ENCODE data around the gene SSC4D. TPM values are rescaled to one million over a fixed set of nuclear protein-coding genes. Genes with fewer than 3 reads are reported as not detected.
"Not testable (repeated sequence)": the region's sequence is repeated elsewhere in the genome, so short reads cannot be mapped to it uniquely, and the experiment has no call there.

The SSC4D gene
- total RNA-seq, 1 experiment from 2014 or later, result not detected

GRCh38 chr7:76425558-76425957, 16.1 kb upstream of the SSC4D start:
- DNase-seq, H3K4me3 ChIP-seq, H3K9me3 ChIP-seq, H3K36me3 ChIP-seq, H3K27me3 ChIP-seq: not testable (repeated sequence)

GRCh38 chr7:76425156-76425555, 15.7 kb upstream of the SSC4D start:
- H3K9me3 ChIP-seq, result no peaks in the 10 kb centered on the region
- no peaks in the 10 kb centered on the region for H3K36me3 ChIP-seq
- H3K27me3 ChIP-seq, result no peaks in the 10 kb centered on the region
- no peak for DNase-seq
- no peak overlapping the region for H3K4me3 ChIP-seq

DNA sequence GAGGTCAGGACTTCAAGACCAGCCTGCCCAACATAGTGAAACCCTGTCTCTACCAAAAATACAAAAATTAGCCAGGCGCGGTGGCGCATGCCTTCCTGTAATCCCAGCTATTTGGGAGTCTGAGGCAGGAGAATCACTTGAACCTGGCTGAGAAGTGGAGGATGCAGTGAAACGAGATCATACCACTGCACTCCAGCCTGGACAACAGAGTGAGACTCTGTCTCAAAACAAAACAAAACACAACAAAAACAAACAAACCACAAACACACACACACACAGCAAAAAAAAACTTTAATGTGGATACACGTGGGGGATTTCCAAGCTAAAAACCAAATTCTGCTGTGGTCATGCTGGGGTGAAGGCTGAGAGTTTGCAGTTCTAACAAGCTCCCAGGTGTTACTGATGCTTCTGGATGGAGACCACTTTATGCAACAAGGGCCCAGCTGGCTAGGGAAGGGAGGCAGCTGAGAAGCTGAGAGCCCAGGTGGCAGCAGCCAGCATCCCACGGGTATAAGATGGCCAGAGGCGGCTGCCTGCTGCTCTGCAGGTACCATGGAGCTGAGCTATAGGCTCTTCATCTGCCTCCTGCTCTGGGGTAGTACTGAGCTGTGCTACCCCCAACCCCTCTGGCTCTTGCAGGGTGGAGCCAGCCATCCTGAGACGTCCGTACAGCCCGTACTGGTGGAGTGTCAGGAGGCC, 15.1 kb upstream of the SSC4D start, which contains the start of gene ZP3:
TSS of gene ZP3 (plus strand) at position 538 of the 699 bp plus-strand sequence. CDS start at position 553, 15 bp downstream.
- no peak within 1 kb of the TSS for H3K4me3 ChIP-seq
- no peaks in the 10 kb centered on the region for H3K36me3 ChIP-seq
- H3K9me3 ChIP-seq, result no peaks in the 10 kb centered on the region
- no peaks in the 10 kb centered on the region for H3K27me3 ChIP-seq
- DNase-seq, result no peak

- H3K36me3 ChIP-seq, result no peaks in the 10 kb centered on the region
- no peak overlapping the region for H3K4me3 ChIP-seq
- H3K9me3 ChIP-seq, result no peaks in the 10 kb centered on the region
- DNase-seq, result no peak
- no peaks in the 10 kb centered on the region for H3K27me3 ChIP-seq
These were observed 14.3 kb upstream of the SSC4D start for GRCh38 chr7:76423666-76424412.

DNA sequence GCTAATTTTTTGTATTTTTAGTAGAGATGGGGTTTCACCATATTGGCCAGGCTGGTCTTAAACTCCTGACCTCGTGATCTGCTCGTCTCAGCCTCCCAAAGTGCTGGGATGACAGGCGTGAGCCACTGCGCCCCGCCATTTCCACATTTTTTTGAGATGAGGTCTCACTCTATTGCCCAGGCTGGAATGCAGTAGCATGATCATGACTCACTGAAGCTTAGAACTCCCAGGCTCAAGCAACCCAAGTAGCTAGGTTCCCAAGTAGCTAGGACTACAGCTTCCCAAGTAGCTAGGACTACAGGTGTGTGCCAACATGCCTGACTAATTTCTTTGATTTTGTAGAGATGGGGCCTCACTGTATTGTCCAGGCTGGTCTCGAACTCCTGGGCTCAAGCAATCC, 11.6 kb upstream of the SSC4D start:
- peak; percentile 74 for DNase-seq
- not testable (repeated sequence) for H3K9me3 ChIP-seq, H3K4me3 ChIP-seq

GRCh38 chr7:76417654-76418310, 8.3 kb upstream of the SSC4D start:
- H3K36me3 ChIP-seq, H3K27me3 ChIP-seq, H3K9me3 ChIP-seq, H3K4me3 ChIP-seq, DNase-seq: not testable (repeated sequence)

More for the DNA sequence above, 11.6 kb upstream of the SSC4D start:
- not testable (repeated sequence) for H3K36me3 ChIP-seq, H3K27me3 ChIP-seq

DNA sequence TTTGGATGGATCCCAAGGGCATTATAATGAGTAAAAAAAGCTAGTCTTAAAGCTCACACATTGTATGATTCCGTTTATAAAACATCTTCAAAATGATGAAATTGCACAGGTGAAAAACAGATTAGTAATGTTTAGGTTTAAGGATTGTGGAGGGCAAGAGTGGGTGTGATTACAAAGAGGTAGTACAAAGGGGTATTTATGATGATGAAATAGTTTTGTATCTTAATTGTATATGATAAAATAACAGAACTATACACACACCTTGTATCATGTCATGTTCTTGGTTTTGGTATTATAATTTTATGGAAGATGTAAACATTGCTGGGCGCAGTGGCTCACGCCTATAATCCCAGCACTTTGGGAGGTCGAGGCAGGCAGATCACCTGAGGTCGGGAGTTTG, 2.8 kb upstream of the SSC4D start:
- no peak for DNase-seq
- no peaks in the 10 kb centered on the region for H3K9me3 ChIP-seq
- H3K36me3 ChIP-seq, result no peaks in the 10 kb centered on the region
- no peak overlapping the region for H3K4me3 ChIP-seq
- no peaks in the 10 kb centered on the region for H3K27me3 ChIP-seq

GRCh38 chr7:76411626-76412025, 2.1 kb upstream of the SSC4D start:
- H3K9me3 ChIP-seq, result no peaks in the 10 kb centered on the region
- H3K4me3 ChIP-seq, result no peak overlapping the region
- no peaks in the 10 kb centered on the region for H3K27me3 ChIP-seq
- H3K36me3 ChIP-seq, result no peaks in the 10 kb centered on the region
- DNase-seq, result no peak

DNA sequence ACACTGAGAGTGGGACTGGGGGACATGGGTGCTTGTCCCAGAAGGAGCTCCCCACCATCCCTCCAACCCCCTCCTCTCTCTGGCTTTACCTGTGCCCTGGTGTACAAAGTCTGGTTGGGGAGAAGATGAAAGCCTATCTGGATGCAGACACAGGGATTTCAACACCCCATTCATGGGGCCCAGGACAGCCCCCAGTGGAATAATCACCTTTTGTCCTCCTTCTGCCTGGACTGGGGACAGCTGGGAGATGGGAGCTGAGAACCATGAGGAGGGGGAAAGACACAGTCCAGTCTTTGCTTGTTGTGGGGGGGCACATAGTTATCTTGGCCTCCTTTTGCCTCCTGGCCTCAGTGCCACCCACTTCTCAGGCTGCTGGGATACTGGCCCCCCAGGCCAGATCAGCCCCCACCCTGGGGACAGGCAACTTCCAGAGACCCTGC, 1.4 kb downstream of the SSC4D start:
- no peak for DNase-seq
- no peaks in the 10 kb centered on the region for H3K36me3 ChIP-seq
- no peak overlapping the region for H3K4me3 ChIP-seq
- no peaks in the 10 kb centered on the region for H3K27me3 ChIP-seq
- H3K9me3 ChIP-seq, result no peaks in the 10 kb centered on the region

DNA sequence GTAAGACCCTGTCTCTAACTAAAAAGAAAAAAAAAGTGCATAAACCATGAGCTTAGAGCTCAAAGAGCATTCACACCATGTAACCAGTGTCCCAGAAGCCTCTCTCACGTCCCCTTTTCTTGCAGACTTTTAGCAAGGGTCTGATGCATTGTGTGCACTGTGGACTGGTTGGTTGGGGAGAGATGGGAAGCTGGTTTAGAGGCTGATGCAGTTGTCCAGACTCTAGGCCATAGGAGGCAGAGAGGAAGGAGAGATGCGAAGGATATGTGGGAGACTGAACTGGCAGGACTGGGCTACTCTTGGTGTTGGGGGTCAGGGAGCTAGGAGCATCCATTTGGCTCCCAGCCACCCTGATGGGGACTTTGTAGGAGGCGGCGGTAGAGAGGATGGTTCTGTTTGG, 1.8 kb downstream of the SSC4D start:
- H3K9me3 ChIP-seq, result no peaks in the 10 kb centered on the region
- DNase-seq, result no peak
- no peaks in the 10 kb centered on the region for H3K36me3 ChIP-seq
- no peaks in the 10 kb centered on the region for H3K27me3 ChIP-seq
- H3K4me3 ChIP-seq, result no peak overlapping the region

GRCh38 chr7:76405738-76406137, 3.8 kb downstream of the SSC4D start:
- H3K36me3 ChIP-seq, result no peaks in the 10 kb centered on the region
- DNase-seq, result no peak
- H3K4me3 ChIP-seq, result no peak overlapping the region
- no peaks in the 10 kb centered on the region for H3K9me3 ChIP-seq
- no peaks in the 10 kb centered on the region for H3K27me3 ChIP-seq

DNA sequence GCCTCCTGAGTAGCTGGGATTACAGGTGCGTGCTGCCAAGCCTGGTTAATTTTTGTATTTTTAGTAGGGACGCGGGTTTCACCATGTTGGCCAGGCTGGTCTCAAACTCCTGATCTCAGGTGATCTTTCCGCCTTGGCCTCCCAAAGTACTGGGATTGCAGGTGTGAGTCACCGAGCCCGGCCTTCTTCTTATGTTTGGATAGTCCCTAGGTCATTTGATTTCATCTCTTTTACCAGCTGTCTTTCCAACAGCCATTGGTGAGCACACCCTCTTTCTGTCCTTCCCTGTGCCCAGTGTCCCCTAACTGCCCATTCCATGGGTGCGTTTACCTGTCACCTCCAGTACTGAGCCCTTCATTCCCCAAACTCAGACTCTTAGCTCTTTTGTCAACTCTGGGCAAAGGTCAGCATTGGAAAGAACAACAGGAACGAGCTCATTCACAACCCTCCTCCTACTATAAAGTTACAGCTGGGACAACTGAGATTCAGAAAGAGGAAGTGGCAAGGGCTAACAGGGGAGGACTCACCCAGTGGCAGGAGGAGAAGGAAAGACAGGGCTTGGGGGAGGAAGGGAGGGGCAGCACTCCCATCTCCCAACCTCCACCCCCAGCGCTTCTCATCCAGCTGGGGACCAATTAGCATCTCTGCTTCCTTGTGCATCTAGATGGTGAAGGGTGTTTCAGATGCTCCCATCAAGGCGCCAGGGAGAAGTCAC, 5.6 kb downstream of the SSC4D start:
- no peak for DNase-seq
- no peaks in the 10 kb centered on the region for H3K27me3 ChIP-seq
- no peak overlapping the region for H3K4me3 ChIP-seq
- H3K36me3 ChIP-seq, result no peaks in the 10 kb centered on the region
- no peaks in the 10 kb centered on the region for H3K9me3 ChIP-seq

DNA sequence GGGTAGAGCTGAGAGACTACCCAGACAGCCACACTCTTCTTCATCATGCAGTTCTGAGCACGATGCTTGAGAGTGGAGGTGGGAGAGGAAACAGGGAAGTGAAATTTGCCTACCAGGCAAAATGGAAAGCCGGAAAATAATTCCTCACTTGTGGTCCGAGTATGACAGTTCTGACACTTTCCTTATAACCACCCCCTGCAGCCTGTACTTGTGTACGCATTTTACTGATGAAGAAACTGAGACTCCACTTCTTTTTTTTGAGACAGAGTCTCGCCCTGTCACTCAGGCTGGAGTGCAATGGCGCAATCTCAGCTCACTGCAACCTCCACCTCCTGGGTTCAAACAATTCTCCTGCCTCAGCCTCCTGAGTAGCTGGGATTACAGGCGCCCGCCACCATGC, 6.4 kb downstream of the SSC4D start:
- not testable (repeated sequence) for H3K4me3 ChIP-seq, H3K36me3 ChIP-seq, H3K27me3 ChIP-seq, H3K9me3 ChIP-seq, DNase-seq

GRCh38 chr7:76400248-76400647, 9.2 kb downstream of the SSC4D start:
- Histone ChIP-seq H3K4me3 (no peak overlapping the region), H3K27me3 (no peaks in the 10 kb centered on the region), H3K36me3 (no peaks in the 10 kb centered on the region), H3K9me3 (no peaks in the 10 kb centered on the region)
- no peak for DNase-seq

DNA sequence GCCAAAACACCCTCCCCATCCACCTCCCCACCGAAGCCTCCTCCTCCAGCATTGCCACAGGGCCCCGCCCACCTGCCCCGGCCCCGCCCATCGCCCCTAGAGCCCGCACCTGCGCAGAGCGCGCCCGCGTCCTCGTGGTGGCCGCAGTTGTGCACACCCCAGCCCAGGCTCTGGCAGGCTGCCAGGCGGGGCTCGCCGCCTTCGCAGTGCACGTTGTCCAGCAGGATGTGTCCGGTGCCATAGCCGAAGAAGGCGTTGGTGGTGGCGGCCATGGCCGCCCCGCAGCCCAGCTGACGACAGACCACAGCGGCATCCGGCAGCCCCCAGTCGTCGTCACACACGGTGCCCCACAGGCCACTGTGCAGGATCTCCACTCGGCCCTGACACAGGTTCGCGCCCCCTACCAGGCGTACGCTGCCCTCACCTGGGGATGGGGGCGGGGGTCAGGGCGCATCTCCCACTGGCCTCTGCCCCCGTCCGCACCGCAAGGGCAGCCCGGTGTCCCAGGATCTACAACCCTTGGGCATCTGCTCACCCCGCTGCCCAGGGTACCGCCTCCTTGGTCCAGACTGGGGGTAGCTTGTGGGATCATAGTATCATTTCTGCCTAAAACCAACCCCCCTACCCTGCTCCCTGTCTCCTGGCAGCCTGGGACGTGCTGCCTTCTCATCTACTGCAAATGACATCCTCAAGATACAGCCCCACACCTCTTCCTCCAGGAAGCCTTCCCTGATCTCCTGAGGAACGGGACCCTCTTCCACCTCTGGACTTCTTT, 11.9 kb downstream of the SSC4D start:
- H3K9me3 ChIP-seq, result no peaks in the 10 kb centered on the region
- H3K36me3 ChIP-seq, result no peaks in the 10 kb centered on the region
- peak overlapping the region; percentile 38 for H3K4me3 ChIP-seq
- peak; percentile 63 for DNase-seq
- H3K27me3 ChIP-seq, result no peaks in the 10 kb centered on the region

DNA sequence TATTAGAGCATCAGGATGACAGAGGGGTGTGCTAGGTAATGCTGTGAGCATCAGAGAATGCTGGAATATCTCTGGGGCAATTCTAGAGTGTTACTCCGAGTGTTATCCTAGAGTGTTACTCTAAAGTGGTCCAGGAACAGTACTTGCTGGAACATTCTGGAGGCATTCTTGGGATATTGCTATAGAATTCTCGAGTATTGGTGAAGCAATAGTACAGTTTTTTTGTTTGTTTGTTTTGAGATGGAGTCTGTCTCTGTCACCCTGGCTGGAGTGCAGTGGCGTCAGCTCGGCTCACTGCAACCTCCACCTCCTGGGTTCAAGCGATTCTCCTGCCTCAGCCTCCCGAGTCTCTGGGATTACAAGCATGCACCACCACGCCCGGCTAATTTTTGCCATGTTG, 12.6 kb downstream of the SSC4D start:
- no peaks in the 10 kb centered on the region for H3K9me3 ChIP-seq
- H3K36me3 ChIP-seq, result no peaks in the 10 kb centered on the region
- no peak for DNase-seq
- peak overlapping the region; percentile 38; the same call in 1 of the 2 replicates for H3K4me3 ChIP-seq
- no peaks in the 10 kb centered on the region for H3K27me3 ChIP-seq
